Tibial nerve (tissue), 4 donors: Measurements from ENCODE around the gene KLHL25. TPM values are rescaled to one million over a fixed set of nuclear protein-coding genes. Genes with fewer than 3 reads are reported as not detected.

Experiments used
- DNase-seq, 2 donors: peaks; one replicate each; pipeline ENCODE4 v3.0.0-alpha.2; 2019; ENCODE audit warnings: low spot score in 2 of 2
- H3K27ac ChIP-seq, 4 donors: fragments of 200-600 bp; sonication (generic) in 3 of 4; one replicate each; pipeline ENCODE4 v1.5.1; 2017 to 2019; ENCODE audit warnings: mild to moderate bottlenecking in 1 of 4
- H3K27me3 ChIP-seq, 2 donors: fragments of 200-600 bp; sonication (generic) in 1 of 2; one replicate each; pipeline versions ENCODE4 v1.5.1 to v1.6.0; 2017 to 2019
- H3K36me3 ChIP-seq, 3 donors: fragments of 200-600 bp; sonication (generic); one replicate each; pipeline ENCODE4 v1.5.1; 2018 to 2019
- H3K4me1 ChIP-seq, 4 donors: fragments of 200-600 bp; sonication (generic) in 3 of 4; one replicate each; pipeline ENCODE4 v1.5.1; 2017 to 2019
- H3K4me3 ChIP-seq, 4 donors: fragments of 200-600 bp; sonication (generic) in 3 of 4; one replicate each; pipeline ENCODE4 v1.5.1; 2017 to 2019; ENCODE audit warnings: mild to moderate bottlenecking in 1 of 4, moderate library complexity in 1 of 4
- H3K9me3 ChIP-seq, 4 donors: fragments of 200-600 bp; sonication (generic) in 3 of 4; one replicate each; pipeline ENCODE4 v1.5.1; 2017 to 2019
- CTCF ChIP-seq, 5 experiments: fragments of 200-600 bp in 3 of 5; fragments of 450-650 bp in 2 of 5; sonication (generic) in 3 of 5; IDR thresholded peaks; one replicate each; pipeline ENCODE4 v1.5.1; 2016 to 2019; ENCODE audit warnings: antibody characterized with exemption in 5 of 5, mild to moderate bottlenecking in 3 of 5, moderate library complexity in 2 of 5
- EP300 ChIP-seq, 2 donors: sonication (generic); formaldehyde crosslinking; IDR thresholded peaks; one replicate each; pipeline ENCODE4 v1.6.1; 2017; ENCODE audit warnings: antibody characterized with exemption in 2 of 2, mild to moderate bottlenecking in 1 of 2
- POLR2A ChIP-seq, 2 donors: fragments of 450-650 bp; IDR thresholded peaks; one replicate each; pipeline ENCODE4 v1.6.1; 2017; ENCODE audit warnings: antibody characterized with exemption in 2 of 2, mild to moderate bottlenecking in 2 of 2, moderate library complexity in 2 of 2
- WGBS, 2 donors: methylation state at CpG; one replicate each; pipeline ENCODE4 v1.1.5; 2018; 5-methylcytosine and 5-hydroxymethylcytosine counted together
- total RNA-seq, 4 donors: library from RNA; depleted of rRNA; stranded (reverse); fragments of >200 nt; gene quantifications; one replicate each; pipeline ENCODE4 v1.1.0, GENCODE V29; 2016

Gene KLHL25
- total RNA-seq, 4 donors from 2014 or later = 8.4 to 34.2 (median 12.6) TPM

DNA sequence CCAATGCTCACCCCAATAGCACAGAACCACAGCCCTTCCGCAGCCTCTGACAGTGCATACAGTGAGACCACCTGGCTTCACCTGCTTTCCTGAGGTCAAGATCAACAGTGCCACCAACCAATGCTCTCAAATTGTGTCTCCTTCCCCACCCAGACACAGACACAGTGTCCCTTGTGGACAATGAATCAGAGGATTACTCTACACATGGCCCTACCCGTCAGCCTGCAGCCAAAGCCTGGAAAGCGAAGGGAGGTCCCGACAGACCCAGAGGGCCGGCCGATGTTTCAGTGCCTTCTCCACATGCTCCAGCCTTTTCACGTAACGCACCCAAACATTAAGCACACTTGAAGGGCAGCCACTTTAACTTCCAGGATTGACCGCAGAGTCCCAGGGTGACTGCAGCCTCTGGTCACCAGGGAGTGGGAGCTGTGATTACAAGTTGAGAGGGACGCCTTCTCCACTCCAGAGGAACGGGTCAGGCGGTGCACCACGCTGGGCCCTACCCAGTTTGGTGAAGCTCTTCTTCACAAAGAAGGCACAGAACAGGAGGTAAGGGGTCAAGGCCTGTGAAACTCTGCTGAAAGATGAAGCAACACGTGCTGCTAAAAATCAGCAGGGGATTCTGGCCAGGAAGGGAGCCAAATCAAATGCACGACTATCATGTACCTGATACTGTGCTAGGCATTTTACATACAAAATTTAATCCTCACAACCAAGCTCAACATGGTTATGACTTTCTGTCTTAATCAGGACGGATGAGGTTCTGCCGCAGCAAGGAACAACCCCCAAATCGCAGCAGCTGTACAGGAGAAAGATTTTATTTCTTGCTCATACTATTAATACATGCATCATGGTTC, 17.2 kb downstream of the KLHL25 start:
- Histone ChIP-seq H3K9me3 (no peaks in the 10 kb centered on the region), H3K4me3 (no peak overlapping the region), H3K4me1 (peaks cover 0 to 47% (median 2%) of the 10 kb centered on the region in 4 donors), H3K36me3 (no peaks in the 10 kb centered on the region), H3K27me3 (no peaks in the 10 kb centered on the region), H3K27ac (peak overlapping the region in 1 of 4 donors; percentile 6)
- no peak for DNase-seq
- TF ChIP-seq EP300 (IDR thresholded peaks at IDR 0.05) = peak in 1 of 2 donors; percentile 14
- no peak for TF ChIP-seq POLR2A (IDR thresholded peaks at IDR 0.05)
- TF ChIP-seq CTCF (IDR thresholded peaks at IDR 0.05) = no peak
- WGBS, 2 donors = 71 to 81% methylated on average over 18 of the region's 18 CpGs

GRCh38 chr15:85773970-85774369, 20.8 kb downstream of the KLHL25 start:
- WGBS, 2 donors = 95 to 96% methylated on average over 10 of the region's 10 CpGs
- Histone ChIP-seq H3K4me3 (no peak overlapping the region), H3K9me3 (no peaks in the 10 kb centered on the region), H3K27me3 (no peaks in the 10 kb centered on the region), H3K4me1 (peaks cover 0 to 50% (median 18%) of the 10 kb centered on the region in 4 donors), H3K27ac (no peak overlapping the region), H3K36me3 (peaks cover 0 to 7% (median 0%) of the 10 kb centered on the region in 3 donors)
- DNase-seq = no peak
- no peak for TF ChIP-seq EP300 (IDR thresholded peaks at IDR 0.05)
- TF ChIP-seq POLR2A (IDR thresholded peaks at IDR 0.05) = no peak
- no peak for TF ChIP-seq CTCF (IDR thresholded peaks at IDR 0.05)

DNA sequence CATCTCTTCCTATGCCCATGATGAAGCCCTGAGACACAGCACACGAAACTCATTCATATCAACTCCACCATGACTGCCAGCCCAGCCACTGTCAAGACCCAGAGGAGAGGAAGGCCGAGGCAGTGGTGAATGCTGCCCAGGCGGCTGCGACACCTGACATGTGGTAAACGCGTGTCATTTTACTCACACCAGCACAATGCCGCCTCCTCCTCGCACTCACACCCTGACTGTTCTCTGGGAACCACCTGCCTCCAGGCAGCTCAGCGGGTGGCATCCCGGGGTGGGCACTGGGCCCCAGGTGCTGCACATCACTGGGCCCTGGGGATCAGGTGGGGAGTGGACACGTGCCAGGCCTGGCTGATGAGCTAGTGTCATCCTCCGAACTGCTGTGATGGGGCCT, 21.5 kb downstream of the KLHL25 start:
- peaks cover 0 to 45% (median 18%) of the 10 kb centered on the region in 4 donors for H3K4me1 ChIP-seq
- no peaks in the 10 kb centered on the region for H3K27me3 ChIP-seq
- no peak for DNase-seq
- peaks cover 0 to 14% (median 0%) of the 10 kb centered on the region in 3 donors for H3K36me3 ChIP-seq
- no peak for TF ChIP-seq POLR2A (IDR thresholded peaks at IDR 0.05)
- TF ChIP-seq CTCF (IDR thresholded peaks at IDR 0.05) = no peak
- TF ChIP-seq EP300 (IDR thresholded peaks at IDR 0.05) = no peak
- WGBS, 2 donors = 94 to 96% methylated on average over 11 to 12 of the region's 12 CpGs
- no peak overlapping the region for H3K4me3 ChIP-seq
- no peaks in the 10 kb centered on the region for H3K9me3 ChIP-seq
- H3K27ac ChIP-seq = peak overlapping the region in 1 of 4 donors; percentile 77

- no peak for DNase-seq
- Histone ChIP-seq H3K9me3 (no peaks in the 10 kb centered on the region), H3K36me3 (peaks cover 0 to 19% (median 0%) of the 10 kb centered on the region in 3 donors), H3K4me1 (peaks cover 0 to 39% (median 18%) of the 10 kb centered on the region in 4 donors), H3K27ac (peak overlapping the region; percentile 28 to 92 (median 64)), H3K4me3 (no peak overlapping the region), H3K27me3 (no peaks in the 10 kb centered on the region)
- WGBS, 2 donors = 87 to 93% methylated on average over 9 of the region's 9 CpGs
- TF ChIP-seq POLR2A (IDR thresholded peaks at IDR 0.05) (no peak), EP300 (IDR thresholded peaks at IDR 0.05) (no peak), CTCF (IDR thresholded peaks at IDR 0.05) (no peak)
Observed at GRCh38 chr15:85772668-85773067, 22.1 kb downstream of the KLHL25 start.

DNA sequence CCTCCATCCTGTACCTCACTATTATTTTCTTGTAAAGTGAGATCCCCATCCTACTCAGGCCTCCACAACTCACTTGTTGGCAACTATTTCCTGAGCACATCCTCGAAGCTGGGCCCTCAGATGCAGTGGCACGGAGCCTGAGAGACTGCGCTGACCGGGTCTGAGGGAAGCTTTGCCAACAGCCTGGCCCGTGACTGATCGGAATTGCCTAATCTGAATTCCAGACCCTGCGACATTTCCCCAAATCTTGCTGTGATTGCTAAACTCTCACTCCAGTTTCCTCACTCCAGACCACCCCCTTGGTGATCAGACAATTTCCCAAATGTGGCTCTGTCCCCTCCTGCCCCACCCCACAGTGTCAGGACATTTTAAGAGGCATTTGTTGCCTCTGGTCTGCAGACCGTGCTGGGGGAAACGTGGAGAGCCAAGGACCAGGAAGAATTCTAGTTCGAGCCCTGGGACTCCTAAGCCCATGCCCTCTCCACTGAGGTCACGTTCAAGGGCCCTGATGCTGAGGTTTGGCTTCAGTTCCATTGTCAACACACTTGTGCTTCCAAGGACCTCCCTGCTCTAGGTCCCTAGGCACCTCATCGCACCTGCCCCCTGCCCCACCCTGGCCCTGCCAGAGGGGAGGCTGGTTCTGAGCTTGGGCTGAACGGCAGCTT, 22.8 kb downstream of the KLHL25 start:
- Histone ChIP-seq H3K27me3 (no peaks in the 10 kb centered on the region), H3K4me1 (peaks cover 0 to 31% (median 18%) of the 10 kb centered on the region in 4 donors), H3K27ac (peak overlapping the region; percentile 28 to 92 (median 64)), H3K4me3 (no peak overlapping the region), H3K9me3 (no peaks in the 10 kb centered on the region), H3K36me3 (peaks cover 0 to 19% (median 0%) of the 10 kb centered on the region in 3 donors)
- 31% methylated on average over 11 to 13 of the region's 13 CpGs for WGBS, 2 donors
- peak; percentile 46 to 73 for DNase-seq
- TF ChIP-seq CTCF (IDR thresholded peaks at IDR 0.05) (no peak), EP300 (IDR thresholded peaks at IDR 0.05) (peak in 1 of 2 donors; percentile 87), POLR2A (IDR thresholded peaks at IDR 0.05) (no peak)
